ENCODE results near the gene SLC1A3.

SLC1A3 gene

DNA sequence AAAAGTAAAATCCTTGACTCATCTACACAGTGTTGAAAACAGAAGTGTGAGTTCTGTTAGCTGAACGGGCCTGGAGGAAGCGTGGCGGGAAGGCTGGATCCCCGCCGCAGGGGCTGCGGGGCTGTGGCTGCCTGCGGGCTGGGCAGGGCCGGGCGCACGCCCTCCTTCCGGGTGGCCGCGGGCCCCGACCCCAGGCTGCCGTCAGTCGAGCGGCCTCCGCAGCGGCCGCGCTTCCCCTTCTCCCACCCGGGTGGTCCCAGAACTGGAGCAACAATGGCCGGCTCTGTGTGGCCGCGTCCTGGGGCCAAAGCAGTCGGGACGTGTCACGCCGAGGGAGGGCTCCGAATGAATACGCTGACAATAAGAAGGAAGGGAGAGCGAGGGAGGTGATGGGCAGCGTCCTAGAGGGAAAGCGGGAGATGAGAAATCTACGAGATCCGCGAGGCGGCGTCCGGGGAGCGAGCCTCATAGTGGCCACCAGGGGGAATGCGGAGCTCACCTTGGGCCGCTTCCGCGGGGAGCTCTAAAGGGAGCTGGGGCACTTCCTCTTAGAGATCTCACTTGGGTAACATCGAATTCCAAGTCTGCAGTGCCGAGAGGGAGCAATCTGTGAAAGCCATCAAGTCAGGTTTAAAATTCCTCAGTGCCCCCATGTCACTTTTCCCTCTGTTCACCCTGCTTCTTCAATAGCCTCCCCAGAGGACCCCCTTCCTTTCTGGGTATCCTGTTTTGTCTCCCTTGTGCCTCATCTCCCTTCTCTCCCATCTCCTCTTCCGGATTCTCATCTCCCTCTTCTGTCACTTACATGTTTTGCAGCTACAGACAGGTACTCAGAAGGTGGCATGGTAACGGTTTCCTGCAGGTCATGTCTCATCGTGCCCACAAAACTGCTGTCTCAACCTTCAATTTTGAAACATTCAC, 83.9 kb downstream of the SLC1A3 start:
- peak; percentile 78 to 81 for DNase-seq

DNA sequence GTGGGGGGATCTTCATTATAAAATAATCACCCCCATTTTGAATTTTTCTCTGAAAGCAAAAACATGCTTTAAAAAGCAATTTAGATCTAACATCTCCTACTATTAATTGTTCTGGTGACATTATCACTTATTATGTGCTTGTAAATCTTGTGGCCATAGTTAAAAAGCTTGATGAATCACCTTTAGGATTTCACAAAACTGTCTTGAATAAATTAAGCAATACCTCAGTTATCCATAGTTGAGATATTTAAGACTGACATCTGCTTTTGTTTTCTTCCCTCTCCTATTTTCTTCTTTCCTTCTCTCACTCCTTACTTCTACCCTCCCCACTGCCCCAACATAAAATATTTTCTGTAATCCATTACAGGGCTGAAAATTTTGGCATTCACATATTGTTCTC, 84.8 kb downstream of the SLC1A3 start:
- DNase-seq, result no peak

DNA sequence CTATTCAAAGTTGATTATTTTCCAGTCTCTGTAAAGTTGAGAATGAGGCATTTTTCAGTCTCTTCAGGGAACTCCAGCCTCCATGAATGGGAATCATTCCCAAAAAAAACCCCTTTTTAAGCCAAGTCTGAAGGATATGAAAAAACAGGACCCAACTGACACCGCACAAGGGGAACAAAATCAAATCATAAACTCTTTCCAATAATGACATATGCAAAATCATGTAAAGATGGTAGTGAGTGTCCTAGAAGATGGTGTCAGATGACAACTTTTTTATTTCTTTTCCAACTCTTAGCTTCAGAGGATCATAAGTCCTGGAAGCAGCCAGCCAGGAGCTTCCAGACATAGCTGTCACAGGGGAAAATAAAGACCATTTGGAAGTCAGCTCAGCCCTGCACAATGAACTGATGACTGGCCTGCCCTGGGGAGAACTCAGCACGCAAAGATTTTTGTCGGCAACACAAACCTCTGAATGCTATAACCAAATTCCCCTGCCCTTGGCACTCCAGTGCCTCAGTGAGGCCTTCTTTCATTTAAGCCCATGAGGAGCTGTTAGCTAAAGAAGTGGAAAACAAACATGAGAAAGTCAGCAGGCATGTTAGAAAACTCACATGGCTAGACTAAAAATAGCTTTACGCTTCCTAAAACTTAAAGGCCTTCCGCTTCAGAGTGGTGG, 85.4 kb downstream of the SLC1A3 start:
- DNase-seq, result no peak

DNA sequence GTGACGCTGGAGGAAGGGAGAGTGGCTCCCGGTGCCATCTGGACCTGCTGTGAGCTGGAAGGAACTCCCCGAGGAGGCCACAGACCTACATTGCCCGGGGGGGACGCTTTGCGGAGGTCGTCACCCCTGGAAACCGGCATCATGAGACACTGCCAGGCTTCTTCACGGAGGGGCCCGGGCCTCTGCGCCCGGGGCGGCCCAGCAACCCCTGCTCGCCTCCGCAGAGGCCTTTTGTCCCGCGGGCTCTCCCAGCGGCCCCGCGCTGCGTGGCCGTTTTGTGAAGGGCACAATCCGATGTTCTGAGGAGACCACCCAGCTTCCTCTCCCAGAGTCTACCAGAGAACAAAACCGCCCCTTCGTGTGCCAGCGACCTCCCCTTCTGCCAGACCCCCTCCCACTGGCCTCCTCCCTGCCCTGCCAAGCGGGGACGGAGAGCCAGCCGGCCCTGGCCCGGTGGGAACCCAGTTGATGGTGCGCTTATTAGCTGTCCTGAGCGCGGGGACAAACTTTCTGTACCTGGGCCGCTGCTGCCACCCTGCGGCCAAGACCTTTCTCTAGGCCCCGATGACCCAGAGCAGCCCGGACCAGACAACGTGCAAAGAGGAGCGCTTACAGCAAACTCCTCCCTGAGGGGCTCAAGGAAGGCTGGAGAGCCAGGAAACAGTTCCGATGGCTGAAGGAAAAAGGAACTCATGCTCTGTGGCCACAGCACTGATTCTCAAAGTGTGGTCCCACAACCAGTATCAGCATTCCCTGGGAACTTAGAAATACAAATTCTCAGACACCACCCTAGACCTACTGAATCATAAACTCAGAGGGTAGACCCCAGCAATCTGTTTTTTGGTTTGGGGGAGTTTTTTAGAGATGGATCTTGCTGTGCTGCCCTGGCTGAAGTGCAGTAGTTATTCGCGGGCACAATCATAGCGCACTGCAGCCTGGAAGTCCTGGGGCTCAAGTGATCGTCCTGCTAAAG, 86.7 kb downstream of the SLC1A3 start:
- peak; percentile 66 to 74 for DNase-seq

DNA sequence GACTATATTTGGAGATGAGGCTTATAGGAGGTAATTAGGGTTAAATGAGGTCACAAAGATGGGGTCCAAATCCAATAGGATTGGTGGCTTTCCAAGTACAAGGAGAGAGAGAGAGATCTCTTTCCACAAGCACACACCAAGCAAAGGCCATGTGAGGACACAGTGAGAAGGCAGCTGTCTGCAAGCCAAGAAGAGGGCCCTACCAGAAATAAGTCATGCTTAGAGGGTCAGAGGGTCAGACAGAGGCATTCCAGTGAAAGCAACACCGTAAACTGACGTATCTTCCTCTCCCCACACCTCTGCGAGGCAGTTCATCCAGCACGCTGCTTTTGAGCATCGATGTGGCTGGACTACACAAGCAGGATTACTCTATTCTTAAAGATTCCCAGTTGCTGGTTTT, 87.9 kb downstream of the SLC1A3 start:
- no peak for DNase-seq

DNA sequence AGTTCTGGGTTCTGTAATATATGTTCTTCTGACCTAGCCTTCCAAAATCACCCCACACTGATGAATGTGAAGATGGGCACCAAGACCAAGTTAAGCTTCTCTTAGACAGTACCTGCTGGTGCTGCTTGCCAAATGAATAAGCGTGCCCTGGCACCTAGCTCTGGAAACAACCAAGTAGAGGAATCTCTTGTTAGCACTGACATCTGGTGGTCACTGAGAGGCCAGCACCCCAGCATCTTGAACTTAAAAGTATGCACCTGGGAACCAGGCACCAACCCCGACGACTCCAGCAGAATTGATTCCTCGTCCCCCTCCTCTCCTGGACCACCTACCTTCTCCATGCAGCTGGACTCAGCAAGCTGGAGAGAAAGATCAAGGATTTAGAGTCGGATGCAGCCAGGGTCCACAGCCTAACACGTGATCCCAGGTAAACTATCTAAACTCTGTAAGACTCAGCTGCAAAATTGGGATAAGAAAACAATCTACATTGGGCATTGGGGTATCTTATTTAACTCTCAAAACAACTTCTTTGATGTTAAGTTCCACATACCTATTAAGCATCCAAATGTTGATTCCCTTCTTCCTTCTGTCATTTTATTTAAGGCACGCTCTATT, 89.8 kb downstream of the SLC1A3 start:
- DNase-seq, result peak; percentile 50 to 55

DNA sequence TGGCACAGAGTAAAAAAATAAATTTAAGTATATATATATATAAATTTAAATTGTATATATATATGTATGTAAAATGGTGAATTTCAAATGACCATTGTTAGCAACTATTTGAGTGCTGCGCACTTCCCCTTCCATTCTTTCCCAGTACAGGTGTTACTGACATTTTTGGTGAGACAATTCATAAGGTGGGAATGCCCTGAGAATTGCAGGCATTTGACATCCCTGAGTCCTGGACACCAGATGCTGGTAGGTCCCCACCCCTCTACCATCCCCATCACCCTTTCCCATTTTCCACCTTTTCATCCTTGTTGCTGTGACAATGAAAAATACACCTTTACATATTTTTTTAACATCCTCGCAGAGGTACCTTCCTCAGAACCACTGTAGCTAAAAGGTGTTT, 91.6 kb downstream of the SLC1A3 start:
- DNase-seq, result no peak

DNA sequence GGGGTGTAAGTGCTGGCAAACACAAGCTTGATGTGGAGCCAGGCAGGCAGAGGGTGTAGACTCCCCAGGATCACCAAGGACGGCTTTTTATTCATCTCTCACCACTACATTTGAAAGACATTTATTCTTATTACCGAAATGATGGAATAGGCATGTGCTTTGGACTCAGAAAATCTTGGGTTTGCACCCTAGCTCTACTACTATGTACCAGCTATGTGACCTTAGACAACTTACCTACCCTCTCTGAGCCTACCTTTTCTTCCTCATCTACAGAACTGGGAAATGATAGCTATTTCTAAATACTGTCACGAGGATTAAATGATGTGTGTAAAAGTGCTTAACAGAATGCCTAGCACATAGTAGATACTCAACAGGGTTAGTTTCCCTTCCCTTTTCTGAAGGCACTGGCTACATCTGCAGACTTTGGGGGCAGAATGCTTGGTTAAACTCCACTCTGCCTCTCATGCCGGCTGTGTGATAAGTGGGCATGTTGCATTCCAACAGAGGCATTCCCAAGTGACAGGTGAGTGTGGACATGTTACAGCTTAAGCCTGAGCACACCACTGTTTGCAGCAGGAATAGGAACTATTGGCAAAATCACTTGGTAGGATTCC, 94.8 kb downstream of the SLC1A3 start:
- DNase-seq, result no peak

DNA sequence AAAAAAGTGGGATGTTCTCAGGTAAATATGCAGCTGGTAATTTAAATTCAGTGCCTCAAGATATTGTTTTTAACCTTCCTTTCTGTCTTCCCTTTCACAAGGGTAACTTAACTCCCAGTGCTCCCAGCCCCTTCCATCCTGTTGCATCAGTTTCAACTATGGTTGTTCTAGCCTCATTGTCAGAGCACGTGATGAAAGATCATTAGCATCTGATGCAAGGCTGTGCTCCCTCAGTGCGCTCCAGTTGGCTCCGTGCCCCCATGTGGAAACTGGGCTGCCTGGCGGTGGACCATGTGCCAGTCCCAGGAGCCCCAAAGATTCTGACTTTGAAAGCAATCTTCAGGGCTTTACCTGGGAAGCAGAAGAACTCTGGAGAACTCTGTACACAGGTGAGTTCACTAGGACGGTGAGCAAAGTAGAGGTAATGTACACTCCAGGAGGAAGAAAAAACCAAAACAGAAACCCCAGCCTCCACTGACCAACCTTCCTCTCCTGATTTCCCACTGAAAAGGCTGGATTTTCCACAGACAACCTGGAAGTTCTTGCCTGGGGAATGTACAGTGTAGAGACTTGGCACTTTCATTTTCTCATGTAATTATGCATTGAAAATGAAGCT, 96.9 kb downstream of the SLC1A3 start:
- no peak for DNase-seq

DNA sequence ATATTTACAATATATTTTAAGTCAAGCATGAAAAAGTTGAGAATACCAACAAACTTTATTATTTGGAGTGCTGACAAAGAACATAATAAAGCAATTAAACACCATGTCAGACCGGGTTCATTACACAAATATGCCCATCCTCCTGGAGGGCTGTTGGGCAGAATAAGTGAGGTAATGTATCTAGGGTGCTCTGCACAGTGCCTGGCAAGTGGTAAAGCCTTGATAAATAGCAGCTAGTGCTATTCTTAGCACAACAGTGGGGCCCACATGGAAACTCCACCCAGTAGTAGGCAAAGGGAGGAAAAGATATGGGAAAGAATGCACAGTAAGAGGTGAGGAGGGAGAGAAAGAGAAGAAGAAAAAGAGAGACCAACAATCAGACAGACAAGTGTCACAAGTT, 97.7 kb downstream of the SLC1A3 start:
- no peak for DNase-seq

DNA sequence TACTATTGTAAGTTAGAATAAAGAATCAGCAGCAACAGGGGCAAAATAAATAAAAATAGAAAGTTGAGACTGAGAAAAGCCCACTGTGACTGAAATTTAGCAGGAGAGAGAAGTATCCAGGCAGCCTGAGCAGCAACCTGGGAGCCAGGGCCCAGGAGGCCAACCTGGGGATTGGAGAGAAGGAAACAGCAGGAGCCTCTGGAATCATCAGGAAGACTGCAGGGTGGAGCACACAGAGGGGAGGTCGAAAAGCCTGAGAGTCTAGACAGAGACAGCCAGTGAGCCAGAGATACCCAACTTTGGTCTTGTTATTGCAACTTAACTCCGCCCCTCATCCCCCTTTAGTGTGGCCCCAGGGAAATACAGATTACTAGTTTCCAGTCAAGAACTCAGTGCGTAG, 98.6 kb downstream of the SLC1A3 start:
- no peak for DNase-seq

DNA sequence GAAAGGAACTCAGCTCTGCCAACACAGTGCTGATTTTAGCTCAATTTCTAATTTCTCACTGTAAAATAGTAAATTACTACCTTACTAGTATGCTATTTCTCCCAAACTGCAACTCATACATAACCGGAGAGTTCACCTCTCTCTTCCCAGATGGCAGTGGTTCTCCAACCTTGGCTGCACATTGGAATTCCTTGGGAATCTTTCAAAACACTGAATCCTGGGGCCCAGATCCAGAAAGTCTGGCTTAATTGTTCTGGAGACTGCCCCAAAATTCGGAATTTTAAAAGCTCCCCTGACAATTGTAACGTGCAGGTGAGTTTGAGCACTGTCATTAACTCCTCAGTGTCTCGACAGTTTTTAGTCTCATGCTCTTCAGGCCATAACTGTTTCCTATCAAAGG, 100.3 kb downstream of the SLC1A3 start:
- no peak for DNase-seq

DNA sequence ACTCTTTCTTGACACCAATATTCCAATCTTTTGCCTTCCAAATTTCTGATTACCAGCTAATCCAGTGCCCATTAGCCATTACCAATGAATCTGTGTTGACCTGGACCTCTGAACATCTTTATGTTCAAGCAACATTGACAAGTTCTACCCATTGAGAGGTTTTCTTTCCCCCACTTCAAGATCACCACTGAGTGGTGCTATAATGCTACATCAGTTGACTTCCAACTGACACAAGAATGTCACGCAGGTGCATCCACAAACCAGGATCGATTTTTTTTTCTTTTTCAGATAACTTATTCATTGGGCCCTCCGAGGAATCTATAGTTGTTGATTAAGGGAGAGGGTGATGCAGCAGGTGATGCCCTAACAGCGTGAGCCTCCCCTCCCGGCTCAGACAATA, 102.6 kb downstream of the SLC1A3 start:
- no peak for DNase-seq

DNA sequence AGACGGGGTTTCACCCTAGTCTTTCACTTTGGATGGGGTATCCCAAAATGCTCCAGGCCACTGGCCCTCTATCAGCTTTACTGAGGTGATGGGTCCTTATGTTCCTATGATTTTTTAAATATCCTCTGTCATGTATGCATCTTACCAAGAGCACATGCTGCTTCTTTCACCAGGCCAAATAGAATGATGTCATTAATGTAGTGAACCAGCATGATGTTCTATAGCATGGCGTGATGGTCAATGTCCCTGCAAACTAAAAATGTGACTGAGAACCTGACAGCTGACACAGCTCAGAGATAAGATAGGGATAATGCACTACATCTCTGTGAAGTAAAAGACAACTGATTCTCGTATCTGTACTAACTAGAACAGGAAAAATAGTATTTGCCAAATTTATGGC, 103.6 kb downstream of the SLC1A3 start:
- no peak for DNase-seq

DNA sequence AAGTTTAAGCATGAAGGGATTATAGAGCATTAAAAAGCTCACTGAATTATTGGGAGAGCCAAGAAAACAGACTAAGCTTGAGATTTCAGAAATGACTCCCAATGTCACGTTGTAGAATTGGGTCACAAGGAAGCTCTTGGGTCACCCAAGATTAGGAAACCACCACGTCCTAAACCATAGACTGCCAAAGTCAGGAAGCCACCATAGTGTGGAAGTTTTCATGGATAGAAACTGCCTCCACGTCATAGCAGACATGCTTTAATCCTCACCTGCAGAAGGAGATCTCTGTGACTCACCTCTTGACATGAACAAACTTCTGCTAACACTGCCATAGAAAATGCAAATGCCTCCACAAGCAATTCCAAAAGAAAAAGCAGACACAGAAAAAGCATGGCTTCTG, 106.3 kb downstream of the SLC1A3 start:
- no peak for DNase-seq

DNA sequence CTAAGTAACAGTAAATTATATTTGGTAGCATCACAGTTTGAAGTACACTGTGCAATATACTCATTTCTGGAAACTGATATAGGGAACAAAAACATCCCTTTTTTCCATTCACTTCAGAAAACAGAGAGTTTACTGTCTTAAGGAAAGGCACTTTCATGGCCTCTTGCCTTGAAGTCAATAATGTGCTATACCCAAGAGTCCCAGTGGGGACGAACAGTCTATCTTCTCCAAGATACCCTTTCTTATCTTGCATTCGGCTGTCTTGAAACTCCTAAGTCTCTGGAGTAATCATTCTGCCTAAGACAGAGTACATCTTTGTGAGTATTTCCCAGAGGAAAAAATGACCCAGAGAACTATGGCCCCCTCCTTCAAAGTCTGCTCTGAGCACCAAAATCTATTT, 107.1 kb downstream of the SLC1A3 start:
- DNase-seq, result no peak

DNA sequence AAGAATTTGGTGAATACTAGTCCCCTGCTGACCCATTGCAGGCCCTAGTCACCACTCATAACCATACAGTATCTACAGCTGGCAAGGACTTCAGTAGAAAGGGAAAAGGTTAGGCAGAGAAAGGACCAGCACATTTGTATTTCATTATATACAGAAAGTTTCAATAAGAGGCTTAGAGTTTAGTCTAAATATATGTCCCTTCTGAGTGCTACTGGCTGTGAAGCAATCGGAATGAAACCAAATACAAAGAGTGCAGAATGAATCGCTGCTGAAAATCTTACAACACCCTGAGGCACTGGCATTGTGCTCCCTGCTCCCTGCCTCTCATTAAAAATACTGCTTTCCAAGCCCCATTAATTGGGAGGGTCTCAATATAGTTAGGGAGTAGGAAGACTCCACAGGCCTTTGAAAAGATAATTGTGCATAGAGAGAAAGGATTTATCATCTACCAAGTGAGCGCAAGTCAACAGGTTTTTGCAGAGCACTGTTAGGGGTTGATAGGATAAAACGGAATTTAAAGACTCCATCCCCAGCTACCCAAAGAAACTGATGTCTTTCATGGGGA, 110.8 kb downstream of the SLC1A3 start:
- DNase-seq, result no peak

DNA sequence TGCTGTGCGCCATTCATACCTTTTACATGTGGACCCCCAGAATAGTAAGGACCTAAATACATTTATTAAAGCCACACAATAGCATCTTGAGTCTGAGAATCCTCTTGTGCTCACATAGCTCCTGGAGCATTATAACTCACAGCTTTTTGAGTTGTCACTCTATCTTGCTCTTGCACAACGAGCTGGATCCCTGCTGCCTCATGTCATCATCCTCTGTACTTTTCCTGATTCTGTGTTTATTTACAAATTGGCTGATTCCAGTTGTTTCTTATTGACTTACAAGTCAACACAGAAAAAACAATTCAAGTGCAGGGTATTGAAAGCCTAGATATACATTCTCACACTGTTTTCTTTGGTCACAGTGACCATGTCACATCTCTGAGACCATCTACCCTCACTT, 112.9 kb downstream of the SLC1A3 start:
- no peak for DNase-seq

DNA sequence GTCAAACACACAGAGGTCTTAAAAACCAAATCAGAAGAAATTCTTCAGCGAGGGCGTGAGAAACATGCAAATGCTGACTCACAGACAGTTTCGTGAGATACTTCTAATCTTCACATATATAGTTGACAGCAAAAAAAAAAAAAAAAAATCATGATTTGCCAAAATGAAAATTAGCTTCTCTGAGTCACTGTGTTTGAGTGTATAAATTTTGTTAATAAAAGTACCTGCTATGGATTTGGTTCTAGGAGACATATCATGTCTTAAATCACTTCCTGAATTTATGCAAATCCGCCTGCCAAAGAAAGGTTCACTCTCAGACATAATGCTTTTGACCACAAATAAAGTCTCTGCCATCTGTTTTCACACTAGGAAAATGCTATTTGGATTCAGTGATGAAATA, 114.3 kb downstream of the SLC1A3 start:
- no peak for DNase-seq

DNA sequence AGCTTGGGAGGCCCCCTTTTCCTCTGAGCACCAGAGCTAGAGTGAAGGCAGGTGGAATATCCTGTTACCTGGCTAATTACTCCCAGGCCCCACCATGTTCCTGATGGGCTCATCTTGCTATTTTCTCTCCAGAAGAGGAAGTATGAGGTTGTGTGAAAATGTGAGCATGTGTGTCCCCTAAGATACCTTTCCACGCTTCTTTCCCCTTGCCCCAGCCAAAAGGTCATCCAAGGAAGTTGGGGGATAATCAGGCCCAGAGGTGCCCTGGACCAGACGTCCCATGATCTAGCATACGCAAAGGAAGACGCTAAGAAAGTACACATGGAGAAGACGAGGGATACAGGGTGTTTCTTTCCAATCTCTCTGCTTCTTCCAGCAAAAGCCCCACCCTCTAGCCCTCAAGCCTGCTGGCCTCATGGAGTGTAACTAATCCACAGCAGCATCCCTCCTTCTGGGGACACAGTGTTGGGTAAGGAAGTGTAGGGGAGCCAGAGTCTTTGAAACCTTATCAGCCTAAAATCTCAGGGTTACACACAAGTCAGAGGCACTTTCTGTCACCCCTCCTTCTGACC, 115.3 kb downstream of the SLC1A3 start:
- DNase-seq, result no peak

DNA sequence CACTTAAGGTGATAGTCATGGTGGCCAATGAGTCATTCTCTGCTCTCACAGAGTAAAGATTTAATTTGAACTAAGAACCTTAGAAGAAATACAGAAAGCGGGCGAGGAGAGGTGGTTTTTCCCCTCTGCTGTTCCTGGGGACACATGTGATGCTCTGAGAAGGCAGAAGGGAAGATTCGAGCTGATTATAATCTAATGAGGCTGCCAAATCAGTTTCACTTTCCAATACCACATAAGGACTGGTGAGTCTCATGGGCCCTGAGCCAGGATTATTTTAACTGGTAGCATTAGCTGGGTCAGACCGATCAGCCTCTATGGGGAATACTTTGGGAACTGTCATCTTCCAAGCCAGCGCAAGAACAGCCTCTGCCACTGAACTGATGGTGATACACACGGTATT, 116.5 kb downstream of the SLC1A3 start:
- DNase-seq, result no peak

Measured in activated T-cell treated with anti-CD3 and anti-CD28 coated beads, Interleukin-2, amount 50 U/mL, for 48 hours (primary cell).